ENCODE measurements around the gene CDC42EP2. TPM values are rescaled to one million over a fixed set of nuclear protein-coding genes. Genes with fewer than 3 reads are reported as not detected.

Gene CDC42EP2
- total and polyA plus RNA-seq, 2 of the 13 experiments (the other 11 are each of a cell fraction or from before 2014, with no cell fraction given), result 2.3 to 7.1 TPM

DNA sequence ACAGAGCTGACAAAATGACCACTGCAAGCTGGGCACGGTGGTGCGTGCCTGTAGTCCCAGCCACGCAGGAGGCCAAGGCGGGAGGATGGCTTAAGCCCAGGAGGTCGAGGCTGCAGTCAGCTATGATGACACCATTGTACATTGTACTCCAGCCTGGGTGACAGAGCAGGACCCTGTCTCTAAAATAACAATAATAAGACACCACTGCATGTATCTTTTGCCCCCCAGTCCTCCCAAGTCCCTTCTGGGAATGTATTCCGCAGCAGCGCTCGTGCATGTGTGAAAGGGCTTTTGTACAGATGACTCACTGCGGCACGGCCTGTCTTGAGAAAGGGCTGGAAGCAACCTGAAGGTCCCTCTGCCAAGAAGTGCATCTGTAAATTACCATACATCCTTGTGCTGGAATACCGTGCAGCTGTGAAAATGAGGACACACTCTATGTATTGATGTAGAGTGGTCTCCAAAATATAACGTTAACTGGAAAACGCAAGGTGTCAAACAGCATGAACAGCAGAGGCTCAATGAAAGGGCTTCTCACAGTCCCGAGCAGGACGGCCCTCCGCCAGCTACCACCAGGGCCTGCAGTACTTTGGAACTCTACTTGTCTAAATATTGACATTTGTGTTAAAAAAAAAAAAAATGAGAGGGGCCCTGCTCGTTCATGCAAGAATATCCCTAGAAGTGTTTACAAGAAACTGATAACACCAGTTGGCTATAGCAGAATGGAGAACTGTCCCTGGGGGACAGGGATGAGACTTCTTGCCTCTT is 9.0 kb upstream of the CDC42EP2 start (continued):
- TF ChIP-seq, protein P1, sequence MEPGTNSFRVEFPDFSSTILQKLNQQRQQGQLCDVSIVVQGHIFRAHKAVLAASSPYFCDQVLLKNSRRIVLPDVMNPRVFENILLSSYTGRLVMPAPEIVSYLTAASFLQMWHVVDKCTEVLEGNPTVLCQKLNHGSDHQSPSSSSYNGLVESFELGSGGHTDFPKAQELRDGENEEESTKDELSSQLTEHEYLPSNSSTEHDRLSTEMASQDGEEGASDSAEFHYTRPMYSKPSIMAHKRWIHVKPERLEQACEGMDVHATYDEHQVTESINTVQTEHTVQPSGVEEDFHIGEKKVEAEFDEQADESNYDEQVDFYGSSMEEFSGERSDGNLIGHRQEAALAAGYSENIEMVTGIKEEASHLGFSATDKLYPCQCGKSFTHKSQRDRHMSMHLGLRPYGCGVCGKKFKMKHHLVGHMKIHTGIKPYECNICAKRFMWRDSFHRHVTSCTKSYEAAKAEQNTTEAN (CRISPR knock-in tag; conservative IDR thresholded peaks at IDR 0.05), result peak; percentile 81
- TF ChIP-seq, protein P2, sequence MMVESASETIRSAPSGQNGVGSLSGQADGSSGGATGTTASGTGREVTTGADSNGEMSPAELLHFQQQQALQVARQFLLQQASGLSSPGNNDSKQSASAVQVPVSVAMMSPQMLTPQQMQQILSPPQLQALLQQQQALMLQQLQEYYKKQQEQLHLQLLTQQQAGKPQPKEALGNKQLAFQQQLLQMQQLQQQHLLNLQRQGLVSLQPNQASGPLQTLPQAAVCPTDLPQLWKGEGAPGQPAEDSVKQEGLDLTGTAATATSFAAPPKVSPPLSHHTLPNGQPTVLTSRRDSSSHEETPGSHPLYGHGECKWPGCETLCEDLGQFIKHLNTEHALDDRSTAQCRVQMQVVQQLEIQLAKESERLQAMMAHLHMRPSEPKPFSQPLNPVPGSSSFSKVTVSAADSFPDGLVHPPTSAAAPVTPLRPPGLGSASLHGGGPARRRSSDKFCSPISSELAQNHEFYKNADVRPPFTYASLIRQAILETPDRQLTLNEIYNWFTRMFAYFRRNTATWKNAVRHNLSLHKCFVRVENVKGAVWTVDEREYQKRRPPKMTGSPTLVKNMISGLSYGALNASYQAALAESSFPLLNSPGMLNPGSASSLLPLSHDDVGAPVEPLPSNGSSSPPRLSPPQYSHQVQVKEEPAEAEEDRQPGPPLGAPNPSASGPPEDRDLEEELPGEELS (CRISPR knock-in tag; IDR thresholded peaks at IDR 0.05), result peak; percentile 90
- TF ChIP-seq BRCA1 (CRISPR knock-in tag; IDR thresholded peaks at IDR 0.05), result 0 out of 2 replicates have a peak, but pooled peaks have one; percentile 53
- TF ChIP-seq, protein P3, sequence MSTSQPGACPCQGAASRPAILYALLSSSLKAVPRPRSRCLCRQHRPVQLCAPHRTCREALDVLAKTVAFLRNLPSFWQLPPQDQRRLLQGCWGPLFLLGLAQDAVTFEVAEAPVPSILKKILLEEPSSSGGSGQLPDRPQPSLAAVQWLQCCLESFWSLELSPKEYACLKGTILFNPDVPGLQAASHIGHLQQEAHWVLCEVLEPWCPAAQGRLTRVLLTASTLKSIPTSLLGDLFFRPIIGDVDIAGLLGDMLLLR (CRISPR knock-in tag; IDR thresholded peaks at IDR 0.05), result no peak
- peak; percentile 89 for TF ChIP-seq ZFX (CRISPR knock-in tag; IDR thresholded peaks at IDR 0.05; ENCODE audit: low read depth)
- peak; percentile 20 for TF ChIP-seq CBX1 (IDR thresholded peaks at IDR 0.05; ENCODE audit: low read depth)
- peak; percentile 38; the same call in 1 of the 2 replicates for TF ChIP-seq ZSCAN9 (CRISPR knock-in tag; IDR thresholded peaks at IDR 0.05; ENCODE audit: borderline replicate concordance)
- peak; percentile 71; the same call in 1 of the 2 replicates for TF ChIP-seq HDAC2 (CRISPR knock-in tag; IDR thresholded peaks at IDR 0.05)
- peak; percentile 70 for TF ChIP-seq TEAD3 (CRISPR knock-in tag; optimal IDR thresholded peaks at IDR 0.05; ENCODE audit: borderline replicate concordance)
- 0 out of 2 replicates have a peak, but pooled peaks have one; percentile 27 for TF ChIP-seq ARHGAP35 (CRISPR knock-in tag; IDR thresholded peaks at IDR 0.05; ENCODE audit: borderline replicate concordance)
- no peak for TF ChIP-seq TAF15 (IDR thresholded peaks at IDR 0.05; ENCODE audit: low read depth, low read length, poor library complexity, severe bottlenecking)
- peak; percentile 44; the same call in 1 of the 2 replicates for TF ChIP-seq POLR2G (IDR thresholded peaks at IDR 0.05; ENCODE audit: low read depth, low read length)
- TF ChIP-seq GABPB1 (CRISPR knock-in tag; IDR thresholded peaks at IDR 0.05), result peak; percentile 16
- TF ChIP-seq NCOR1 (IDR thresholded peaks at IDR 0.05; ENCODE audit: borderline replicate concordance, low read length), result peak; percentile 70; the same call in 1 of the 2 replicates
- TF ChIP-seq, protein P4, sequence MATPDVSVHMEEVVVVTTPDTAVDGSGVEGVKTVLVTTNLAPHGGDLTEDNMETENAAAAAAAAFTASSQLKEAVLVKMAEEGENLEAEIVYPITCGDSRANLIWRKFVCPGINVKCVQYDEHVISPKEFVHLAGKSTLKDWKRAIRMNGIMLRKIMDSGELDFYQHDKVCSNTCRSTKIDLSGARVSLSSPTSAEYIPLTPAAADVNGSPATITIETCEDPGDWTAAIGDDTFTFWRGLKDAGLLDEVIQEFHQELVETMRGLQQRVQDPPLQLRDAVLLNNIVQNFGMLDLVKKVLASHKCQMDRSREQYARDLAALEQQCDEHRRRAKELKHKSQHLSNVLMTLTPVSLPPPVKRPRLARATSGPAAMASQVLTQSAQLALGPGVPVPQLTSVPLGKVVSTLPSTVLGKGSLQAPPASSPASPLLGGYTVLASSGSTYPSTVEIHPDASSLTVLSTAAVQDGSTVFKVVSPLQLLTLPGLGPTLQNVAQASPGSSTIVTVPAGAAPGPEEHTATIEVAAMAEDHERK (CRISPR knock-in tag; IDR thresholded peaks at IDR 0.05; ENCODE audit: low read depth), result peak; percentile 11; the same call in 1 of the 2 replicates
- TF ChIP-seq HCFC1 (IDR thresholded peaks at IDR 0.05; ENCODE audit: low read depth, low read length), result no peak
- TF ChIP-seq HMGA1 (CRISPR knock-in tag; conservative IDR thresholded peaks at IDR 0.05), result no peak
- peak; percentile 48; the same call in 1 of the 2 replicates for TF ChIP-seq FOXO1 (CRISPR knock-in tag; IDR thresholded peaks at IDR 0.05)
- TF ChIP-seq, protein P5, sequence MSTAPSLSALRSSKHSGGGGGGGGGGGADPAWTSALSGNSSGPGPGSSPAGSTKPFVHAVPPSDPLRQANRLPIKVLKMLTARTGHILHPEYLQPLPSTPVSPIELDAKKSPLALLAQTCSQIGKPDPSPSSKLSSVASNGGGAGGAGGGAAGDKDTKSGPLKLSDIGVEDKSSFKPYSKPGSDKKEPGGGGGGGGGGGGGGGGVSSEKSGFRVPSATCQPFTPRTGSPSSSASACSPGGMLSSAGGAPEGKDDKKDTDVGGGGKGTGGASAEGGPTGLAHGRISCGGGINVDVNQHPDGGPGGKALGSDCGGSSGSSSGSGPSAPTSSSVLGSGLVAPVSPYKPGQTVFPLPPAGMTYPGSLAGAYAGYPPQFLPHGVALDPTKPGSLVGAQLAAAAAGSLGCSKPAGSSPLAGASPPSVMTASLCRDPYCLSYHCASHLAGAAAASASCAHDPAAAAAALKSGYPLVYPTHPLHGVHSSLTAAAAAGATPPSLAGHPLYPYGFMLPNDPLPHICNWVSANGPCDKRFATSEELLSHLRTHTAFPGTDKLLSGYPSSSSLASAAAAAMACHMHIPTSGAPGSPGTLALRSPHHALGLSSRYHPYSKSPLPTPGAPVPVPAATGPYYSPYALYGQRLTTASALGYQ (CRISPR knock-in tag; IDR thresholded peaks at IDR 0.05), result peak; percentile 96
- no peak for TF ChIP-seq HOXD1 (CRISPR knock-in tag; IDR thresholded peaks at IDR 0.05)
- no peak for TF ChIP-seq ZNF570 (CRISPR knock-in tag; IDR thresholded peaks at IDR 0.05; ENCODE audit: borderline replicate concordance)
- no peak for TF ChIP-seq ZNF530 (CRISPR knock-in tag; IDR thresholded peaks at IDR 0.05; ENCODE audit: low read depth)
- peak; percentile 54; the same call in 1 of the 2 replicates for TF ChIP-seq GZF1 (CRISPR knock-in tag; IDR thresholded peaks at IDR 0.05)
